Heart right ventricle (tissue), 16 donors: Measurements from ENCODE around the gene DDOST. TPM values are rescaled to one million over a fixed set of nuclear protein-coding genes. Genes with fewer than 3 reads are reported as not detected.

Experiments
- ATAC-seq, 8 donors: fragments of 200-7000 bp; cut with Tn5 transposase; one replicate each; pipeline ENCODE4 v1.9.1; 2020; ENCODE audit warnings: mild to moderate bottlenecking in 8 of 8, moderate library complexity in 8 of 8, moderate number of reproducible peaks in 1 of 8
- DNase-seq, 2 donors: peaks; one replicate each; pipeline ENCODE4 v3.0.0-alpha.2; 2020
- H3K27ac ChIP-seq, 10 donors: fragments of 200-600 bp; sonication (generic) in 2 of 10; one replicate each; pipeline versions ENCODE4 v1.5.0 to v1.8.0; 2020 to 2022; ENCODE audit warnings: mild to moderate bottlenecking in 3 of 10
- H3K27me3 ChIP-seq, 7 donors: fragments of 200-600 bp; one replicate each; pipeline ENCODE4 v1.8.0; 2021 to 2022; ENCODE audit warnings: mild to moderate bottlenecking in 2 of 7
- H3K36me3 ChIP-seq, 9 donors: fragments of 200-600 bp; sonication (generic) in 1 of 9; one replicate each; pipeline versions ENCODE4 v1.5.0 to v1.8.0; 2020 to 2022; ENCODE audit warnings: mild to moderate bottlenecking in 2 of 9
- H3K4me1 ChIP-seq, 9 donors: fragments of 200-600 bp; sonication (generic) in 1 of 9; one replicate each; pipeline versions ENCODE4 v1.5.0 to v1.8.0; 2020 to 2022; ENCODE audit warnings: mild to moderate bottlenecking in 4 of 9
- H3K4me3 ChIP-seq, 10 donors: fragments of 200-600 bp; sonication (generic) in 2 of 10; one replicate each; pipeline versions ENCODE4 v1.5.0 to v1.8.0; 2020 to 2022; ENCODE audit warnings: mild to moderate bottlenecking in 7 of 10, moderate library complexity in 2 of 10
- H3K9me3 ChIP-seq, 11 donors: fragments of 200-600 bp in 10 of 11; sonication (generic) in 2 of 11; one replicate each; pipeline versions ENCODE4 v1.5.0 to v1.8.0; 2013 to 2022; ENCODE audit warnings: mild to moderate bottlenecking in 2 of 11, control low read depth in 1 of 11, moderate library complexity in 1 of 11
- WGBS, 2 donors: extraction: QIAGEN DNeasy Blood & Tissue Kit; methylation state at CpG; one replicate each; pipeline ENCODE4 v1.1.7; 2013; ENCODE audit warnings: inconsistent platforms in 1 of 2; 5-methylcytosine and 5-hydroxymethylcytosine counted together
- intact Hi-C, 10 donors: fragments of 100-400 bp; cut with DNase I; formaldehyde crosslinking; loops; one replicate each; pipeline versions ENCODE4 v1.11.1 to v1.14.2; 2022
- polyA plus RNA-seq, 2 donors: library from polyadenylated mRNA; stranded (reverse); fragments of 200-250 nt; gene quantifications; one replicate each; pipeline ENCODE4 v1.2.3, GENCODE V29; 2013
- total RNA-seq, 10 donors: library from RNA; stranded (reverse); fragmentation: NEBNext Ultra II Directional in 3 of 10; extraction: Animal tissue kit (Norgen Biotek cat#: 25700) in 3 of 10; gene quantifications; one replicate each; pipeline versions ENCODE4 v1.2.1 to v1.2.4, GENCODE V29; 2021 to 2023
- TF ChIP-seq, protein P1 (sequence below), 9 donors: fragments of 200-600 bp; sonication (generic) in 2 of 9; IDR thresholded peaks; one replicate each; pipeline versions ENCODE4 v1.5.0 to v1.8.0; 2021 to 2022; ENCODE audit warnings: antibody characterized with exemption in 9 of 9, mild to moderate bottlenecking in 5 of 9, moderate library complexity in 1 of 9
- donor health status: Arrhythmogenic right ventricular cardiomyopathy.
- donor health status: ischemic (EF 13 %, LVEDD 7.1; RV severe dilation, severe dysfunction).
- donor health status: healthy with polysubstance abuse.
- donor health status: DM: no; HTN: yes; CAD: no.
- donor health status: DM: no; HTN: no; CAD: no.
- donor health status: ischemic (EF 25% LVEDD 6.9; RV normal size, moderate dysfunction).
- donor health status: ischemic (EF 25% LVEDD 5.7; RV mildly dilated, moderate dysfunction).
- donor health status: healthy.
- donor health status: DM: yes; HTN: yes; CAD: no.
- donor health status: Ischemic cardiomyopathy.
- donor health status: ischemic (EF 35%, LVEDD 5.7; RV mildly dilated, moderate dysfunction).
- donor health status: nonischemic (EF 11% LVEDD 7.7; RV severe dilation, severe dysfunction).
- donor health status: DM: yes; HTN: yes; CAD: no.
- donor health status: PGD.
- donor health status: ischemic (EF 29% LVEDD 5.4; RV normal size, mild dysfunction).
- donor health status: nonischemic (EF 23%, LVEDD 6.1; RV moderate dilation, normal function).

DDOST gene
- total and polyA plus RNA-seq, 12 donors: 98.8 to 222 (median 124) TPM

DNA sequence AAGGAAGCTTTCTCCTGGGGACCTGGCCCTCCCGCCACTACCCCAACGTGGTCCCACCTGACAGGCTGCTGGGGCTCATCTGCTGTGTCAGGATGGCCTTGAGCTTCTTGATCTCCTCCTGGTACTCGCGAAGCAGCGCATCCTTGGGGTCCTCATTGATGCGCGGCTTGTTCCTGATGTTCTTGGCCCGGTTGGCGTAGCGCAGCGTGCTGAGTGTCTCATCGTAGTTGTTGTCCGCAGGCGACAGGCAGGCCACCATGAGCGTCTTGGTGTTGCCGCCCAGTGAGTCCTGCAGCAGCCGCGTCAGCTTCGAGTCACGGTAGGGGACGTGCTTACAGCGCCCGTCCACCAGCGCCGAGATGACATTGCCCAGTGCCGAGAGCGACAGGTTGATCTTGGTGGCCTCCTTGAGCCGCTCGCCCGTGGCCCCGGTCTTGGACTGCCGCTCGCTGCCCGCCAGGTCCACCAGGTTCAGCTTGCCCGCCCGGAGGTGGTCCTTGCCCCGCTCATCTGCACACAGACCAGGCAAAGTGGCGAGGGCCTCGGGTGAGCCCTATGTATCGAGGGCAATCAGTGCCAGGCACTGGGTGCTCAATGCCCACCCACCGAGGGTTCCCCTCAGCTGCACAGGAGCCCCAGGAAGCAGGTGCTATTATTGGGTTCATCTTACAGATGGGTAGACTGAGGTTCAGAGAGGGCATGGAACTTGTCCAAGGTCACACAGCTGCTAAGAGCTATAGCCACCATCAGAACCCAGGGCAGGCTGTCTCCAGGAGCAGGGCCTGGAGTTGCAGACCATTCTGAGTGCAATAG lies 43.4 kb upstream of the DDOST start:
- ATAC-seq (no peak), DNase-seq (no peak)
- WGBS, 2 donors: 94 to 96% methylated on average over 41 of the region's 41 CpGs
- intact Hi-C loops: loop anchor here in 1 of 10 donors (5.0 kb wide), 1 partner anchor 53 kb away; no protein-coding TSS in a partner anchor
- Histone ChIP-seq H3K9me3 (no peaks in the 10 kb centered on the region), H3K27ac (no peak overlapping the region), H3K4me3 (no peak overlapping the region), H3K4me1 (no peaks in the 10 kb centered on the region), H3K36me3 (no peaks in the 10 kb centered on the region), H3K27me3 (no peaks in the 10 kb centered on the region)
- TF ChIP-seq, protein P1, sequence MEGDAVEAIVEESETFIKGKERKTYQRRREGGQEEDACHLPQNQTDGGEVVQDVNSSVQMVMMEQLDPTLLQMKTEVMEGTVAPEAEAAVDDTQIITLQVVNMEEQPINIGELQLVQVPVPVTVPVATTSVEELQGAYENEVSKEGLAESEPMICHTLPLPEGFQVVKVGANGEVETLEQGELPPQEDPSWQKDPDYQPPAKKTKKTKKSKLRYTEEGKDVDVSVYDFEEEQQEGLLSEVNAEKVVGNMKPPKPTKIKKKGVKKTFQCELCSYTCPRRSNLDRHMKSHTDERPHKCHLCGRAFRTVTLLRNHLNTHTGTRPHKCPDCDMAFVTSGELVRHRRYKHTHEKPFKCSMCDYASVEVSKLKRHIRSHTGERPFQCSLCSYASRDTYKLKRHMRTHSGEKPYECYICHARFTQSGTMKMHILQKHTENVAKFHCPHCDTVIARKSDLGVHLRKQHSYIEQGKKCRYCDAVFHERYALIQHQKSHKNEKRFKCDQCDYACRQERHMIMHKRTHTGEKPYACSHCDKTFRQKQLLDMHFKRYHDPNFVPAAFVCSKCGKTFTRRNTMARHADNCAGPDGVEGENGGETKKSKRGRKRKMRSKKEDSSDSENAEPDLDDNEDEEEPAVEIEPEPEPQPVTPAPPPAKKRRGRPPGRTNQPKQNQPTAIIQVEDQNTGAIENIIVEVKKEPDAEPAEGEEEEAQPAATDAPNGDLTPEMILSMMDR (IDR thresholded peaks at IDR 0.05): no peak

DNA sequence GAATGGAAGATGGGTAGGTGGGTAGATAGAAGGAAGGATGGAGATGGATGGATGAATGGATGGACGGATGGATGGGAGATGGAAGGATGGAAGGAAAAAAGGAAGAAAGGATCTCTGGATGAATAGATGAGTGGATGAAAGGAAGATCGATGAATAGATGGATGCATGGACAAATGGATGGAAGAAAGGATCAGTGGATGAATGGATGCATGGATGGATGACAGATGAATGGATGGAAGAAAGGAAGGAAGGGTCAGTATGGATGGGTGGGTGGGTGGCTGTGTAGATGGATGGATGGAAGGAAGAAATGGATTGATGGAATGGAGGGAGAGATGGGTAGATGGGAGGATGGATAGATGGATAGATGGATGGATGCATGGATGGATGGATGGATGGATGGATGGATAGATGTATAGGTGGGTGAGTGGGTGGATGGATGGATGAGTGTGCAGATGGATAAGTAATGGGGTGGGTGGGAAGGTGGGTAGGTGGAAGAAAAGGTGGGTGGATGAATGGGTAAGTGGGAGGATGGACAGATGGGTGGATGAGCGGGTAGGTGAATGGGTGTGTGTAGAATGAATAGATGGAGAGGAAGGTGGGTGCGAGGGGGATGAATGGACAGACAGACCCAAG lies 42.1 kb upstream of the DDOST start:
- intact Hi-C loops: no loop called here
- H3K27ac ChIP-seq: no peak overlapping the region
- 93 to 98% methylated on average over 4 of the region's 4 CpGs for WGBS, 2 donors
- H3K36me3 ChIP-seq: no peaks in the 10 kb centered on the region
- H3K4me1 ChIP-seq: no peaks in the 10 kb centered on the region
- no peak for DNase-seq
- no peak overlapping the region for H3K4me3 ChIP-seq
- no peak for ATAC-seq
- no peaks in the 10 kb centered on the region for H3K27me3 ChIP-seq
- H3K9me3 ChIP-seq: no peaks in the 10 kb centered on the region
- TF ChIP-seq, protein P1 (IDR thresholded peaks at IDR 0.05): no peak

DNA sequence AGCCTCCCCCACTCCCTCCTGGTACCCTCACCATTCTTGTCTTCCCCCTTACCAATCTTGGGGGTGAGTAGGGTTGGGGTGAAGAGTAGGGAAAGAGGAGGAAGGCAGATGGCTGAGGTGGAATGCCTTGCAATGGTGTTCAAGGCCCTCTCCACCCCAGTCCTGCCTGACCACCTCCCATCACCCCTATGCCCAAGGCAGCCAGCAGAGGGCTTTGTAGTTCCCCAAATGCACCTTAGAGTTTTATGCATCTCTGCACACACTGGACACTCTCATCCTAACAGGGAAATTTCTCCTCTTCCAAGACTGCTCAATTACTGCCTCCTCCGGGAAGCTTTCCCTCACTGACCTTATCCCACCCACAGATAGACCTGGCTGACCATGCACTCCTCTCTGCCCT lies 41.2 kb upstream of the DDOST start:
- ATAC-seq (peak in 1 of 8 donors; percentile 16), DNase-seq (no peak)
- Histone ChIP-seq H3K27ac (no peak overlapping the region), H3K9me3 (no peaks in the 10 kb centered on the region), H3K36me3 (no peaks in the 10 kb centered on the region), H3K4me3 (no peak overlapping the region), H3K27me3 (no peaks in the 10 kb centered on the region), H3K4me1 (peaks cover 0 to 1% (median 0%) of the 10 kb centered on the region in 9 donors)
- intact Hi-C loops: no loop called here
- TF ChIP-seq, protein P1 (IDR thresholded peaks at IDR 0.05): peak in 1 of 9 donors; percentile 17
- WGBS, 2 donors: 91 to 96% methylated on average over 1 of the region's 1 CpG

DNA sequence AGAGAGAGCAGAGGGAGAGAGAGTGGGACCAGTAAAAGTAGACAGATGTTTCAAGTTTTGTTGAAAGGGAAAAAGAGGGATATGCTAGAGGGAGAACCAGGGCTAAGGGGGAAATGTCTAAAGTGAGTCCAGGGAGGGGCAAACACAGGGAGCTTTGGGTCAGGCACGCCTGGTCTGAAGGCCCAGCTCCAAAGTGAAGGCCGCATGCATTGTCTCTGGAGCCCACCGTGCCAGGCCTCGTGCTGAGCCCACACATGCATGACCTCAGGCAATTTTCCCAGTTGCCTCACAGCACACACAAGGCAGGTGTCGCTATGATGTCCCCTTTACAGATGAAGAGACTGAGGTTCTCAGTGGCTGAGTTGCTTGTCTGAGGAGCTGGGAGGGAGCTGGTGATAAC lies 40.7 kb upstream of the DDOST start:
- TF ChIP-seq, protein P1 (IDR thresholded peaks at IDR 0.05): no peak
- no peak overlapping the region for H3K4me3 ChIP-seq
- no peaks in the 10 kb centered on the region for H3K27me3 ChIP-seq
- H3K36me3 ChIP-seq: no peaks in the 10 kb centered on the region
- ATAC-seq: no peak
- no peak for DNase-seq
- intact Hi-C loops: no loop called here
- 91 to 93% methylated on average over 5 of the region's 5 CpGs for WGBS, 2 donors
- H3K4me1 ChIP-seq: peaks cover 0 to 7% (median 5%) of the 10 kb centered on the region in 9 donors
- no peak overlapping the region for H3K27ac ChIP-seq
- no peaks in the 10 kb centered on the region for H3K9me3 ChIP-seq
